WTC11 (cell line): ENCODE measurements around the gene SNX9. TPM values are rescaled to one million over a fixed set of nuclear protein-coding genes. Genes with fewer than 3 reads are reported as not detected.

Experiments used
- ATAC-seq: fragments of 200-7000 bp; cut with Tn5 transposase; 2 replicates; pipeline ENCODE4 v1.10.0; 2021; ENCODE audit warnings: mild to moderate bottlenecking, moderate library complexity
- CTCF ChIA-PET: fragments of 300-600 bp; sonication (Branson Sonifier 250); formaldehyde crosslinking; loops from one replicate; lab custom pipeline; 2021; ENCODE audit warnings: antibody characterized with exemption; lab: Charles Lee
- POLR2A ChIA-PET: fragments of 350-600 bp; sonication (Branson Sonifier 250); formaldehyde crosslinking; loops from one replicate; lab custom pipeline; 2021; ENCODE audit warnings: antibody characterized with exemption; lab: Charles Lee
- DNase-seq: peaks from one replicate; pipeline ENCODE4 v3.0.0; 2021; ENCODE audit warnings: low spot score
- H3K27ac Mint-ChIP-seq: 2 replicates; pipeline ENCODE4 v1.8.0; 2021; ENCODE audit warnings: mixed read lengths
- H3K27me3 Mint-ChIP-seq: 2 replicates; pipeline ENCODE4 v1.8.0; 2021; ENCODE audit warnings: low read depth, mild to moderate bottlenecking, moderate library complexity, mixed read lengths
- H3K36me3 Mint-ChIP-seq: 2 replicates; pipeline ENCODE4 v1.8.0; 2021; ENCODE audit warnings: mixed read lengths
- H3K4me1 Mint-ChIP-seq: 2 replicates; pipeline ENCODE4 v1.8.0; 2022; ENCODE audit warnings: mixed read lengths
- H3K4me3 Mint-ChIP-seq: 2 replicates; pipeline ENCODE4 v1.8.0; 2021; ENCODE audit warnings: mild to moderate bottlenecking, moderate library complexity, mixed read lengths
- H3K9me3 Mint-ChIP-seq: 2 replicates; pipeline ENCODE4 v1.8.0; 2021; ENCODE audit warnings: mixed read lengths
- ESRRA ChIP-seq: sonication (generic); formaldehyde crosslinking; IDR thresholded peaks from 2 replicates; pipeline ENCODE4 v1.8.1; 2022; ENCODE audit warnings: mild to moderate bottlenecking, missing genetic modification reagents, borderline replicate concordance
- NFYB ChIP-seq: sonication (generic); formaldehyde crosslinking; conservative IDR thresholded peaks from 2 replicates; pipeline ENCODE4 v1.8.0; 2022; ENCODE audit warnings: low read depth, missing genetic modification reagents
- ZNF396 ChIP-seq: fragments of 250-450 bp; sonication (Bioruptor Pico); IDR thresholded peaks from 2 replicates; pipeline ENCODE4 v1.8.0; 2021; ENCODE audit warnings: mild to moderate bottlenecking, moderate library complexity, borderline replicate concordance
- total RNA-seq: library from RNA; stranded (reverse); gene quantifications from 3 replicates; pipeline ENCODE4 v1.2.3, GENCODE V29; 2021
- TF ChIP-seq, protein P1 (sequence below): fragments of 250-450 bp; sonication (Bioruptor Pico); IDR thresholded peaks from 2 replicates; pipeline ENCODE4 v1.9.0; 2021; ENCODE audit warnings: mild to moderate bottlenecking, borderline replicate concordance
- TF ChIP-seq, protein P2 (sequence below): sonication (generic); formaldehyde crosslinking; IDR thresholded peaks from 2 replicates; pipeline ENCODE4 v1.8.1; 2023; ENCODE audit warnings: mild to moderate bottlenecking, missing genetic modification reagents
- TF ChIP-seq, protein P3 (sequence below): sonication (generic); formaldehyde crosslinking; conservative IDR thresholded peaks from 2 replicates; pipeline ENCODE4 v1.8.1; 2023; ENCODE audit warnings: mild to moderate bottlenecking, low read depth, missing genetic modification reagents, moderate library complexity
- TF ChIP-seq, protein P4 (sequence below): sonication (generic); formaldehyde crosslinking; IDR thresholded peaks from 2 replicates; pipeline ENCODE4 v1.8.1; 2022; ENCODE audit warnings: missing genetic modification reagents, borderline replicate concordance
- TF ChIP-seq, protein P5 (sequence below): sonication (generic); formaldehyde crosslinking; IDR thresholded peaks from 2 replicates; pipeline ENCODE4 v1.8.1; 2023; ENCODE audit warnings: mild to moderate bottlenecking, moderate library complexity, missing genetic modification reagents
- TF ChIP-seq, protein P6 (sequence below): sonication (generic); formaldehyde crosslinking; IDR thresholded peaks from 2 replicates; pipeline ENCODE4 v1.8.1; 2023; ENCODE audit warnings: mild to moderate bottlenecking, missing genetic modification reagents, borderline replicate concordance

SNX9 gene
- total RNA-seq, 1 experiment from 2014 or later: 35.0 TPM

DNA sequence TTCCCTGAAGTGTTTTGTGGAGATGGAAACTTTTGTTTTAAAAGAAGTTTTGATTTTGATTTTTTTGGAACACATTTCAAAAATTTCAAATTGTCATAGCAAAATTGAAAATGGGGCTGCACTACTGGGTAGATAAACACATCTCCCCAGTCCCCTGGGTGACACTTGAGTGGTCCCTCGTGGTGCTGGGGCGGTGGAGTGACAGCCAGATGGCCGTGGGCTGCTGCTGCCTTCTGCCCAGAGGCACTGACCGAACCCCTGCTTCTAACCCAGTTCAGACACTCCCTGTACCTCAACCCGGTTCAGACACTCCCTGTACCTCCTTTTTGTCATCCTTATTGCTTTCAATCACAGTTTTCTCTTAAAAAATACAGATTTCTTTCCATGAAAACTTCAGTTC lies 88.7 kb downstream of the SNX9 start:
- Mint-ChIP-seq H3K9me3 (0 out of 2 replicates have a peak, but pooled peaks cover 6% of the 10 kb centered on the region), H3K27ac (peak overlapping the region; percentile 11; the same call in 1 of the 2 replicates), H3K4me3 (no peak overlapping the region), H3K4me1 (peaks cover 39% of the 10 kb centered on the region), H3K36me3 (peaks cover 54% of the 10 kb centered on the region), H3K27me3 (no peaks in the 10 kb centered on the region)
- no peak for TF ChIP-seq ESRRA (CRISPR knock-in tag)
- TF ChIP-seq, protein P1, sequence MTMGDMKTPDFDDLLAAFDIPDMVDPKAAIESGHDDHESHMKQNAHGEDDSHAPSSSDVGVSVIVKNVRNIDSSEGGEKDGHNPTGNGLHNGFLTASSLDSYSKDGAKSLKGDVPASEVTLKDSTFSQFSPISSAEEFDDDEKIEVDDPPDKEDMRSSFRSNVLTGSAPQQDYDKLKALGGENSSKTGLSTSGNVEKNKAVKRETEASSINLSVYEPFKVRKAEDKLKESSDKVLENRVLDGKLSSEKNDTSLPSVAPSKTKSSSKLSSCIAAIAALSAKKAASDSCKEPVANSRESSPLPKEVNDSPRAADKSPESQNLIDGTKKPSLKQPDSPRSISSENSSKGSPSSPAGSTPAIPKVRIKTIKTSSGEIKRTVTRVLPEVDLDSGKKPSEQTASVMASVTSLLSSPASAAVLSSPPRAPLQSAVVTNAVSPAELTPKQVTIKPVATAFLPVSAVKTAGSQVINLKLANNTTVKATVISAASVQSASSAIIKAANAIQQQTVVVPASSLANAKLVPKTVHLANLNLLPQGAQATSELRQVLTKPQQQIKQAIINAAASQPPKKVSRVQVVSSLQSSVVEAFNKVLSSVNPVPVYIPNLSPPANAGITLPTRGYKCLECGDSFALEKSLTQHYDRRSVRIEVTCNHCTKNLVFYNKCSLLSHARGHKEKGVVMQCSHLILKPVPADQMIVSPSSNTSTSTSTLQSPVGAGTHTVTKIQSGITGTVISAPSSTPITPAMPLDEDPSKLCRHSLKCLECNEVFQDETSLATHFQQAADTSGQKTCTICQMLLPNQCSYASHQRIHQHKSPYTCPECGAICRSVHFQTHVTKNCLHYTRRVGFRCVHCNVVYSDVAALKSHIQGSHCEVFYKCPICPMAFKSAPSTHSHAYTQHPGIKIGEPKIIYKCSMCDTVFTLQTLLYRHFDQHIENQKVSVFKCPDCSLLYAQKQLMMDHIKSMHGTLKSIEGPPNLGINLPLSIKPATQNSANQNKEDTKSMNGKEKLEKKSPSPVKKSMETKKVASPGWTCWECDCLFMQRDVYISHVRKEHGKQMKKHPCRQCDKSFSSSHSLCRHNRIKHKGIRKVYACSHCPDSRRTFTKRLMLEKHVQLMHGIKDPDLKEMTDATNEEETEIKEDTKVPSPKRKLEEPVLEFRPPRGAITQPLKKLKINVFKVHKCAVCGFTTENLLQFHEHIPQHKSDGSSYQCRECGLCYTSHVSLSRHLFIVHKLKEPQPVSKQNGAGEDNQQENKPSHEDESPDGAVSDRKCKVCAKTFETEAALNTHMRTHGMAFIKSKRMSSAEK (CRISPR knock-in tag): no peak
- TF ChIP-seq, protein P2, sequence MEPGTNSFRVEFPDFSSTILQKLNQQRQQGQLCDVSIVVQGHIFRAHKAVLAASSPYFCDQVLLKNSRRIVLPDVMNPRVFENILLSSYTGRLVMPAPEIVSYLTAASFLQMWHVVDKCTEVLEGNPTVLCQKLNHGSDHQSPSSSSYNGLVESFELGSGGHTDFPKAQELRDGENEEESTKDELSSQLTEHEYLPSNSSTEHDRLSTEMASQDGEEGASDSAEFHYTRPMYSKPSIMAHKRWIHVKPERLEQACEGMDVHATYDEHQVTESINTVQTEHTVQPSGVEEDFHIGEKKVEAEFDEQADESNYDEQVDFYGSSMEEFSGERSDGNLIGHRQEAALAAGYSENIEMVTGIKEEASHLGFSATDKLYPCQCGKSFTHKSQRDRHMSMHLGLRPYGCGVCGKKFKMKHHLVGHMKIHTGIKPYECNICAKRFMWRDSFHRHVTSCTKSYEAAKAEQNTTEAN (CRISPR knock-in tag): no peak
- TF ChIP-seq, protein P3, sequence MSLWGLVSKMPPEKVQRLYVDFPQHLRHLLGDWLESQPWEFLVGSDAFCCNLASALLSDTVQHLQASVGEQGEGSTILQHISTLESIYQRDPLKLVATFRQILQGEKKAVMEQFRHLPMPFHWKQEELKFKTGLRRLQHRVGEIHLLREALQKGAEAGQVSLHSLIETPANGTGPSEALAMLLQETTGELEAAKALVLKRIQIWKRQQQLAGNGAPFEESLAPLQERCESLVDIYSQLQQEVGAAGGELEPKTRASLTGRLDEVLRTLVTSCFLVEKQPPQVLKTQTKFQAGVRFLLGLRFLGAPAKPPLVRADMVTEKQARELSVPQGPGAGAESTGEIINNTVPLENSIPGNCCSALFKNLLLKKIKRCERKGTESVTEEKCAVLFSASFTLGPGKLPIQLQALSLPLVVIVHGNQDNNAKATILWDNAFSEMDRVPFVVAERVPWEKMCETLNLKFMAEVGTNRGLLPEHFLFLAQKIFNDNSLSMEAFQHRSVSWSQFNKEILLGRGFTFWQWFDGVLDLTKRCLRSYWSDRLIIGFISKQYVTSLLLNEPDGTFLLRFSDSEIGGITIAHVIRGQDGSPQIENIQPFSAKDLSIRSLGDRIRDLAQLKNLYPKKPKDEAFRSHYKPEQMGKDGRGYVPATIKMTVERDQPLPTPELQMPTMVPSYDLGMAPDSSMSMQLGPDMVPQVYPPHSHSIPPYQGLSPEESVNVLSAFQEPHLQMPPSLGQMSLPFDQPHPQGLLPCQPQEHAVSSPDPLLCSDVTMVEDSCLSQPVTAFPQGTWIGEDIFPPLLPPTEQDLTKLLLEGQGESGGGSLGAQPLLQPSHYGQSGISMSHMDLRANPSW (CRISPR knock-in tag): no peak
- TF ChIP-seq ZNF396 (CRISPR knock-in tag): no peak
- TF ChIP-seq, protein P4, sequence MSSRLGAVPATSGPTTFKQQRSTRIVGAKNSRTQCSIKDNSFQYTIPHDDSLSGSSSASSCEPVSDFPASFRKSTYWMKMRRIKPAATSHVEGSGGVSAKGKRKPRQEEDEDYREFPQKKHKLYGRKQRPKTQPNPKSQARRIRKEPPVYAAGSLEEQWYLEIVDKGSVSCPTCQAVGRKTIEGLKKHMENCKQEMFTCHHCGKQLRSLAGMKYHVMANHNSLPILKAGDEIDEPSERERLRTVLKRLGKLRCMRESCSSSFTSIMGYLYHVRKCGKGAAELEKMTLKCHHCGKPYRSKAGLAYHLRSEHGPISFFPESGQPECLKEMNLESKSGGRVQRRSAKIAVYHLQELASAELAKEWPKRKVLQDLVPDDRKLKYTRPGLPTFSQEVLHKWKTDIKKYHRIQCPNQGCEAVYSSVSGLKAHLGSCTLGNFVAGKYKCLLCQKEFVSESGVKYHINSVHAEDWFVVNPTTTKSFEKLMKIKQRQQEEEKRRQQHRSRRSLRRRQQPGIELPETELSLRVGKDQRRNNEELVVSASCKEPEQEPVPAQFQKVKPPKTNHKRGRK (CRISPR knock-in tag): no peak
- TF ChIP-seq NFYB: no peak
- TF ChIP-seq, protein P5, sequence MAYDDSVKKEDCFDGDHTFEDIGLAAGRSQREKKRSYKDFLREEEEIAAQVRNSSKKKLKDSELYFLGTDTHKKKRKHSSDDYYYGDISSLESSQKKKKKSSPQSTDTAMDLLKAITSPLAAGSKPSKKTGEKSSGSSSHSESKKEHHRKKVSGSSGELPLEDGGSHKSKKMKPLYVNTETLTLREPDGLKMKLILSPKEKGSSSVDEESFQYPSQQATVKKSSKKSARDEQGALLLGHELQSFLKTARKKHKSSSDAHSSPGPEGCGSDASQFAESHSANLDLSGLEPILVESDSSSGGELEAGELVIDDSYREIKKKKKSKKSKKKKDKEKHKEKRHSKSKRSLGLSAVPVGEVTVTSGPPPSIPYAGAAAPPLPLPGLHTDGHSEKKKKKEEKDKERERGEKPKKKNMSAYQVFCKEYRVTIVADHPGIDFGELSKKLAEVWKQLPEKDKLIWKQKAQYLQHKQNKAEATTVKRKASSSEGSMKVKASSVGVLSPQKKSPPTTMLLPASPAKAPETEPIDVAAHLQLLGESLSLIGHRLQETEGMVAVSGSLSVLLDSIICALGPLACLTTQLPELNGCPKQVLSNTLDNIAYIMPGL (CRISPR knock-in tag): no peak
- TF ChIP-seq, protein P6, sequence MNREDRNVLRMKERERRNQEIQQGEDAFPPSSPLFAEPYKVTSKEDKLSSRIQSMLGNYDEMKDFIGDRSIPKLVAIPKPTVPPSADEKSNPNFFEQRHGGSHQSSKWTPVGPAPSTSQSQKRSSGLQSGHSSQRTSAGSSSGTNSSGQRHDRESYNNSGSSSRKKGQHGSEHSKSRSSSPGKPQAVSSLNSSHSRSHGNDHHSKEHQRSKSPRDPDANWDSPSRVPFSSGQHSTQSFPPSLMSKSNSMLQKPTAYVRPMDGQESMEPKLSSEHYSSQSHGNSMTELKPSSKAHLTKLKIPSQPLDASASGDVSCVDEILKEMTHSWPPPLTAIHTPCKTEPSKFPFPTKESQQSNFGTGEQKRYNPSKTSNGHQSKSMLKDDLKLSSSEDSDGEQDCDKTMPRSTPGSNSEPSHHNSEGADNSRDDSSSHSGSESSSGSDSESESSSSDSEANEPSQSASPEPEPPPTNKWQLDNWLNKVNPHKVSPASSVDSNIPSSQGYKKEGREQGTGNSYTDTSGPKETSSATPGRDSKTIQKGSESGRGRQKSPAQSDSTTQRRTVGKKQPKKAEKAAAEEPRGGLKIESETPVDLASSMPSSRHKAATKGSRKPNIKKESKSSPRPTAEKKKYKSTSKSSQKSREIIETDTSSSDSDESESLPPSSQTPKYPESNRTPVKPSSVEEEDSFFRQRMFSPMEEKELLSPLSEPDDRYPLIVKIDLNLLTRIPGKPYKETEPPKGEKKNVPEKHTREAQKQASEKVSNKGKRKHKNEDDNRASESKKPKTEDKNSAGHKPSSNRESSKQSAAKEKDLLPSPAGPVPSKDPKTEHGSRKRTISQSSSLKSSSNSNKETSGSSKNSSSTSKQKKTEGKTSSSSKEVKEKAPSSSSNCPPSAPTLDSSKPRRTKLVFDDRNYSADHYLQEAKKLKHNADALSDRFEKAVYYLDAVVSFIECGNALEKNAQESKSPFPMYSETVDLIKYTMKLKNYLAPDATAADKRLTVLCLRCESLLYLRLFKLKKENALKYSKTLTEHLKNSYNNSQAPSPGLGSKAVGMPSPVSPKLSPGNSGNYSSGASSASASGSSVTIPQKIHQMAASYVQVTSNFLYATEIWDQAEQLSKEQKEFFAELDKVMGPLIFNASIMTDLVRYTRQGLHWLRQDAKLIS (CRISPR knock-in tag): no peak
- no peak for DNase-seq
- ChIA-PET CTCF (interaction anchor here (1.1 kb wide), 1 partner anchor 114 kb away, joined by 4 read pairs; no protein-coding TSS in a partner anchor), POLR2A (no interaction called here)
- no peak for ATAC-seq
